ENCODE measurements around the gene NAMPT.

- TF ChIP-seq CTCF (IDR thresholded peaks at IDR 0.05) (no peak), POLR2A (IDR thresholded peaks at IDR 0.05) (no peak)
Observed at GRCh38 chr7:106282390-106282789, 2.4 kb downstream of the NAMPT start.

All from heart left ventricle (tissue), 13 donors.